PC-9 (cell line): ENCODE measurements around the gene C11orf58. TPM values are rescaled to one million over a fixed set of nuclear protein-coding genes. Genes with fewer than 3 reads are reported as not detected.

Experiments used
- Bru-seq: library from RNA; stranded (reverse); fragments of 400-500 nt; gene quantifications from one replicate; lab custom pipeline; 2021; lab: Mats Ljungman, UMichigan
- BruChase-seq, 2 experiments: library from RNA; stranded (reverse); fragments of 400-500 nt; gene quantifications; one replicate each; lab custom pipeline; 2021; lab: Mats Ljungman, UMichigan
- BruUV-seq: library from RNA; stranded (reverse); fragments of 400-500 nt; replicated peaks from 2 replicates; lab custom pipeline; 2021; lab: Mats Ljungman, UMichigan
- CTCF ChIA-PET: fragments of 300-600 bp; sonication (Branson Sonifier 250); formaldehyde crosslinking; loops from one replicate; lab custom pipeline; 2022; ENCODE audit warnings: antibody characterized with exemption; lab: Charles Lee
- POLR2A ChIA-PET: fragments of 300-600 bp; sonication (Branson Sonifier 250); formaldehyde crosslinking; loops from one replicate; lab custom pipeline; 2022; ENCODE audit warnings: antibody characterized with exemption; ENCODE audit not compliant: unreplicated experiment; lab: Charles Lee
- DNase-seq, 2 experiments: peaks; one replicate each; pipeline versions ENCODE4 v3.0.0 to v3.0.0-alpha.2; 2015 to 2022; ENCODE audit warnings: mixed read lengths in 1 of 2
- H2AFZ ChIP-seq: fragments of 200-600 bp; sonication (generic); 2 replicates; pipeline ENCODE4 v1.8.1; 2017; ENCODE audit warnings: antibody characterized with exemption
- H3F3A ChIP-seq: fragments of 200-600 bp; sonication (generic); 2 replicates; pipeline ENCODE4 v1.8.1; 2017; ENCODE audit warnings: antibody characterized with exemption, mild to moderate bottlenecking, low read depth; ENCODE audit not compliant: insufficient read depth
- H3K27ac ChIP-seq: fragments of 200-600 bp; sonication (generic); 2 replicates; pipeline ENCODE4 v1.6.1; 2016; ENCODE audit warnings: mixed run types
- H3K27me3 ChIP-seq: fragments of 200-600 bp; sonication (generic); 2 replicates; pipeline ENCODE4 v1.6.1; 2016; ENCODE audit warnings: low read depth, mixed run types; ENCODE audit not compliant: insufficient read depth
- H3K36me3 ChIP-seq: fragments of 200-600 bp; sonication (generic); 2 replicates; pipeline ENCODE4 v1.6.1; 2016; ENCODE audit warnings: low read depth, mixed run types
- H3K4me1 ChIP-seq: fragments of 200-600 bp; sonication (generic); replicated peaks from 2 replicates; pipeline ENCODE4 v1.6.1; 2016; ENCODE audit warnings: mixed run types; ENCODE audit not compliant: insufficient read depth
- H3K4me2 ChIP-seq: fragments of 200-600 bp; sonication (generic); 2 replicates; pipeline ENCODE4 v1.6.1; 2017; ENCODE audit warnings: mixed run types
- H3K4me3 ChIP-seq: fragments of 200-600 bp; sonication (generic); 2 replicates; pipeline ENCODE4 v1.6.1; 2016; ENCODE audit warnings: mixed run types
- H3K79me2 ChIP-seq: fragments of 200-600 bp; sonication (generic); 2 replicates; pipeline ENCODE4 v1.6.1; 2017; ENCODE audit warnings: low read depth, mixed run types
- H3K9me2 ChIP-seq: fragments of 200-600 bp; sonication (generic); 2 replicates; pipeline ENCODE4 v1.8.1; 2017; ENCODE audit warnings: mild to moderate bottlenecking; ENCODE audit not compliant: insufficient read depth
- H3K9me3 ChIP-seq: fragments of 200-600 bp; sonication (generic); 2 replicates; pipeline ENCODE4 v1.8.1; 2016; ENCODE audit warnings: low read depth; ENCODE audit not compliant: insufficient read depth
- H4K20me1 ChIP-seq: fragments of 200-600 bp; sonication (generic); 2 replicates; pipeline ENCODE4 v1.8.1; 2017; ENCODE audit not compliant: insufficient read depth
- EZH2 ChIP-seq: fragments of 200-600 bp; sonication (generic); IDR thresholded peaks from 2 replicates; pipeline ENCODE4 v1.8.0; 2017; ENCODE audit warnings: antibody characterized with exemption, low read depth
- intact Hi-C: fragments of 100-400 bp; cut with micrococcal nuclease; formaldehyde crosslinking; loops from one replicate; pipeline ENCODE4 v1.10.0; 2022; ENCODE audit not compliant: unreplicated experiment
- long read RNA-seq: library from polyadenylated mRNA; stranded (forward); transcript quantifications from one replicate; pipeline ENCODE4 v2.0.0, GENCODE V29; 2022
- total RNA-seq: library from RNA; stranded (reverse); gene quantifications from 2 replicates; pipeline ENCODE4 v1.2.3, GENCODE V29; 2021
- TF ChIP-seq, protein P1 (sequence below): fragments of 200-600 bp; sonication (generic); conservative IDR thresholded peaks from 2 replicates; pipeline ENCODE4 v1.6.1; 2017; ENCODE audit warnings: mixed run types, antibody characterized with exemption, mild to moderate bottlenecking, moderate library complexity

Gene C11orf58
- total RNA-seq (82.3 and 84.1 TPM in 2 replicates), Bru-seq, nascent RNA (percentile 88 among the genes with signal in this experiment), BruChase-seq, experiment 1, labeled RNA remaining after a 2-hour chase (percentile 95 among the genes with signal in this experiment), BruChase-seq, experiment 2, labeled RNA remaining after a 6-hour chase (percentile 93 among the genes with signal in this experiment)
- long read RNA-seq, transcript C11orf58-201 (5 exons, 2,049 nt), result major isoform, 232 of 241 reads
- long read RNA-seq, partial matches to known transcripts, result 2 of 241 reads
- long read RNA-seq, other reads (novel, unspliced or antisense), result 6 of 241 reads

DNA sequence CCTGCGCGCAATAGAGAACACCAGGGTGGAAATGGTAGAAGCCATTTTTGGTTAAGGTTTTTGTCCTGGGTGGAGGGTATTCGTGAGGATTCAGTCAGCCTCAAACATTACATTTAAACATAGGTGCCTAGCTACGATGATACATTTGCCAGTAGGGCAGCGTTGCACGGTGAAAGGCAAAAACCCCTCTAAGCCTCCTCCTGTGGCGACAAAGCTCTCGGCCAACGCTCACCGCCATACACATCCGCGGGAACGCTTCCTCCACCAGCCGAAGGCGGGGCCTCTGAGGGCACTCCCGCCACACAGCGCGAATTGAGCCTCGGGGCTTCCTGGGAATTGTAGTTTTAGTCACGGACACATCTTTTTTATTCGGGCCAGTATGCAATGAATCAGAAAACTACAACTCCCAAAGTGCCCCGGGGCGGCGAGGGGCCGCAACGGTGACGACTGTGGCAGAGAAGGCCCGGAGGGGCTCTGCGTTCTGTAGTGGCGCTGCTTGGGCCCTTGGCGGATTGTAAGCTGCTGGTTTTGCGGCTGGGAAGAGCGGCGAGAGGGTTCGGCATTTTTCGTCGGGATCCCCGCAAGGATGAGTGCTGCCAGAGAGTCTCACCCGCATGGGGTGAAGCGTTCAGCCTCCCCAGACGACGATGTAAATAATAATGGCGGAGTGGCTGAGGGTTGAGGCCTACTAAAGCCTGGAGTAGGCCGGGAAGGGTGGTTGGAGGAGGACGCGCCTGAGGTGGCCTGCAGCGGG lies at the start of gene C11orf58:
Gene C11orf58, plus strand, starts transcription at position 455 of the 754 bp plus-strand sequence. Its CDS starts 132 bp downstream, at position 587.
- Histone ChIP-seq H4K20me1 (no peaks in the 10 kb centered on the region), H3K36me3 (0 out of 2 replicates have a peak, but pooled peaks cover 3% of the 10 kb centered on the region), H2AFZ (peak within 1 kb of the TSS; percentile 84), H3K4me1 (0 out of 2 replicates have a peak, but pooled peaks cover 8% of the 10 kb centered on the region), H3K79me2 (peaks cover 49% of the 10 kb centered on the region), H3K4me2 (peak within 1 kb of the TSS; percentile 87), H3K9me2 (no peaks in the 10 kb centered on the region), H3K9me3 (no peaks in the 10 kb centered on the region), H3K4me3 (peak within 1 kb of the TSS; percentile 71), H3K27ac (peak within 1 kb of the TSS; percentile 63), H3F3A (no peaks in the 10 kb centered on the region), H3K27me3 (no peaks in the 10 kb centered on the region)
- peak; percentile 89 to 90 for DNase-seq
- intact Hi-C loops, result loop anchor here (2.0 kb wide), 1 partner anchor 106 kb away; no protein-coding TSS in a partner anchor
- CTCF ChIA-PET, result no interaction called here
- TF ChIP-seq EZH2, result no peak
- TF ChIP-seq, protein P1, sequence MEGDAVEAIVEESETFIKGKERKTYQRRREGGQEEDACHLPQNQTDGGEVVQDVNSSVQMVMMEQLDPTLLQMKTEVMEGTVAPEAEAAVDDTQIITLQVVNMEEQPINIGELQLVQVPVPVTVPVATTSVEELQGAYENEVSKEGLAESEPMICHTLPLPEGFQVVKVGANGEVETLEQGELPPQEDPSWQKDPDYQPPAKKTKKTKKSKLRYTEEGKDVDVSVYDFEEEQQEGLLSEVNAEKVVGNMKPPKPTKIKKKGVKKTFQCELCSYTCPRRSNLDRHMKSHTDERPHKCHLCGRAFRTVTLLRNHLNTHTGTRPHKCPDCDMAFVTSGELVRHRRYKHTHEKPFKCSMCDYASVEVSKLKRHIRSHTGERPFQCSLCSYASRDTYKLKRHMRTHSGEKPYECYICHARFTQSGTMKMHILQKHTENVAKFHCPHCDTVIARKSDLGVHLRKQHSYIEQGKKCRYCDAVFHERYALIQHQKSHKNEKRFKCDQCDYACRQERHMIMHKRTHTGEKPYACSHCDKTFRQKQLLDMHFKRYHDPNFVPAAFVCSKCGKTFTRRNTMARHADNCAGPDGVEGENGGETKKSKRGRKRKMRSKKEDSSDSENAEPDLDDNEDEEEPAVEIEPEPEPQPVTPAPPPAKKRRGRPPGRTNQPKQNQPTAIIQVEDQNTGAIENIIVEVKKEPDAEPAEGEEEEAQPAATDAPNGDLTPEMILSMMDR, result no peak
- no TSS peak for BruUV-seq
- POLR2A ChIA-PET, result interaction anchor here (0.6 kb wide), 3 partner anchors 68 to 1083 kb away, joined by 3 to 4 read pairs (median 3); partner anchors contain the start of gene RPS13

DNA sequence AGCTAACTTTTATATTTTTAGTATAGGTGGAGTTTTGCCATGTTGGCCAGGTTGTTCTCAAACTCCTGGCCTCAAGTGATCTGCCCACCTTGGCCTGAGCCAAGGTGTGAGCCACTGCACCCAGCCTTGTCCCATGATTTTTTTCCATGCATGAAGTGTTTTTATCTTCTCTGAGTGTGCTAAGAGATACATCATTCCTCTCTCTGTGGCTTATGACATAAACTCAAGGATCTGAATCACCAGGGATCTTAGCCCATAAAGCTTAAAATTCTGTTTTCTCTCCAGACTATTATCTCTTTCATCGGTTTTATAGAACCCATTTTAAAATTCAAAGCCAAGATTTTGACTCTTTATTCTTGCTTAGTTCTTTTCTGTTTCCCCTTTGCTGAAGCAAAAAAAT lies 48.4 kb upstream of the C11orf58 start:
- H4K20me1 ChIP-seq, result no peaks in the 10 kb centered on the region
- DNase-seq, result no peak
- H3F3A ChIP-seq, result no peaks in the 10 kb centered on the region
- intact Hi-C loops, result no loop called here
- no peaks in the 10 kb centered on the region for H3K9me3 ChIP-seq
- H3K4me1 ChIP-seq, result no peaks in the 10 kb centered on the region
- no peak overlapping the region for H2AFZ ChIP-seq
- no TSS peak for BruUV-seq
- TF ChIP-seq EZH2, result no peak
- TF ChIP-seq, protein P1, result no peak
- no peaks in the 10 kb centered on the region for H3K36me3 ChIP-seq
- H3K27ac ChIP-seq, result no peak overlapping the region
- no peaks in the 10 kb centered on the region for H3K79me2 ChIP-seq
- no peaks in the 10 kb centered on the region for H3K27me3 ChIP-seq
- no peak overlapping the region for H3K4me2 ChIP-seq
- no peak overlapping the region for H3K4me3 ChIP-seq
- H3K9me2 ChIP-seq, result no peaks in the 10 kb centered on the region; the same call in 1 of the 2 replicates
- ChIA-PET POLR2A (no interaction called here), CTCF (no interaction called here)

- no TSS peak for BruUV-seq
- intact Hi-C loops, result no loop called here
- H3K27me3 ChIP-seq, result no peaks in the 10 kb centered on the region
- no peaks in the 10 kb centered on the region for H3F3A ChIP-seq
- H3K4me1 ChIP-seq, result no peaks in the 10 kb centered on the region
- POLR2A ChIA-PET, result no interaction called here
- H3K27ac ChIP-seq, result no peak overlapping the region
- no peak for DNase-seq
- H3K4me3 ChIP-seq, result no peak overlapping the region
- H3K36me3 ChIP-seq, result no peaks in the 10 kb centered on the region
- H3K9me3 ChIP-seq, result no peaks in the 10 kb centered on the region
- CTCF ChIA-PET, result no interaction called here
- H2AFZ ChIP-seq, result no peak overlapping the region
- H3K79me2 ChIP-seq, result no peaks in the 10 kb centered on the region
- no peak overlapping the region for H3K4me2 ChIP-seq
- H3K9me2 ChIP-seq, result no peaks in the 10 kb centered on the region
- TF ChIP-seq EZH2, result no peak
- TF ChIP-seq, protein P1, result no peak
- no peaks in the 10 kb centered on the region for H4K20me1 ChIP-seq
These were observed 34.7 kb upstream of the C11orf58 start for GRCh38 chr11:16703795-16704194.
